NCI-H2196 (cell line): Measurements from ENCODE around the gene PLA2G2D.

Source experiments
- DNase-seq: peaks from one replicate; lab custom pipeline; 2025; ENCODE audit not compliant: unreplicated experiment; lab: John Stamatoyannopoulos, UW

The PLA2G2D gene

DNA sequence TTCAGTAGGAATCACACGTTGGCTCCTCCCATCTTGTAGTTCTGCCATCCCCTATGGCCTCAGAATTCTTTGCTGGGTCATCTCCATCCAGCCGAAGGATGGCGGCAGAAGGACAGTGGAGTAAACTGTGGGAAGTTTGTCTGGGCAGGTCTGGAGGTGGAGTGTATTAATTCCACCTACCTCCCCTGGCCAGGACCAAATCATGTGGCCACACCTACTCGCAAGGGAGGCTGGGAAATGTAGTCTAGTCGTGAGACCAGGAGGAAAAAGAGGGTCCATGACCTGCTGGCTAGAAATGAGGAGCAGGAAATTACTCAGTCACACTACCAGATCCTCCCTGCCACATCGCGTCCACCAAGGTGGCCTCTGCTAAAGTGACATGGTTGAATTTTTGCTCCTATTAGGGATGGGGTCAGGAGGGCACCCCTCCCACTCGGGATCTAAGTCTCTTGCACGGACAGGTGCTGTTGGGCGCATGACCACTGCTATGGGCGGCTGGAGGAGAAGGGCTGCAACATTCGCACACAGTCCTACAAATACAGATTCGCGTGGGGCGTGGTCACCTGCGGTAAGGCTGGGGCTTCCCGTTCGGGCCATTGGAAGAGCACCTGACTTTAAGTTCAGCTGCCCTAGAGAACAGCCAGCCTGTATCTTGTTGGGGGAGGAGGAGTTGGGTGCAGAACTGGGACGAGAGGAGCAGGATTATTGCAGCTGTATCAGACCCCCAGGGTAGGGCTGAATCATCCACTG lies 29.8 kb downstream of the PLA2G2D start:
- DNase-seq: no peak

DNA sequence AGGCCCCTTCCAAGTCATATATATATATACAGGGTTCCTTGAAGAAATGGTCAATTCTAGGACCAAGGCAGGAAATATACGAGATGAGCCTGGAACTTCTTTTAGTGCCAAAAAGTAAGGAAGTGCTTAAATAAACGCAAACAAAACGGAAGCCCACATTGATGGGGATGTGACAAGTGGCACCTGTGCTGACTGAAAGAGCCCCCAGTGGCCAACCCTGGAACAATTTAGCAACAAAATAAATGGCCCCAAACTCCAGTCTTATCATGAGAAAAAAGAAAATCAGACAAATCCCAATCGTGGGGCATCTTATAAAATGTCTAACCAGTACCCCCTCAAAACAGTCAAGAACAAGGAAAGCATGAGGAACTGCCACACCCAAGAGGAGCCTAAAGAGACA lies 31.7 kb downstream of the PLA2G2D start:
- no peak for DNase-seq

DNA sequence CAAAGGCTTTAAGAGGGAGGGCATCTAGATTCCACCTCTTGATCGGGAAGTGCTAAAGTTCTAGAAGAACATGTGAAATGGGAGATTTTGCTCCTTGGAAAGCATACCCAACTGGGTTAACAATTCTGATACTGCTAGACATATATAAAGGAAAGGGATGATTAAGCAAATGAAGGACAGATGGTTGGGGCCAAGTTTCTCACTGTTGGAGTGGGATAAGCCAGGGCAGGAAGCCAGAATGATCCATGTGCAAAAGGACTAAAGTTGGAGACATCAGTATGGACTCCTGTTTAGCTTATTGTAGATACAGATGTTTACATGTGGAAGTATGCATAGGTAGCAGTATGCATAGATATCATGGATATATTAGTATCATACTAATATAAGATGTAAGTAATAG lies 32.5 kb downstream of the PLA2G2D start:
- no peak for DNase-seq

DNA sequence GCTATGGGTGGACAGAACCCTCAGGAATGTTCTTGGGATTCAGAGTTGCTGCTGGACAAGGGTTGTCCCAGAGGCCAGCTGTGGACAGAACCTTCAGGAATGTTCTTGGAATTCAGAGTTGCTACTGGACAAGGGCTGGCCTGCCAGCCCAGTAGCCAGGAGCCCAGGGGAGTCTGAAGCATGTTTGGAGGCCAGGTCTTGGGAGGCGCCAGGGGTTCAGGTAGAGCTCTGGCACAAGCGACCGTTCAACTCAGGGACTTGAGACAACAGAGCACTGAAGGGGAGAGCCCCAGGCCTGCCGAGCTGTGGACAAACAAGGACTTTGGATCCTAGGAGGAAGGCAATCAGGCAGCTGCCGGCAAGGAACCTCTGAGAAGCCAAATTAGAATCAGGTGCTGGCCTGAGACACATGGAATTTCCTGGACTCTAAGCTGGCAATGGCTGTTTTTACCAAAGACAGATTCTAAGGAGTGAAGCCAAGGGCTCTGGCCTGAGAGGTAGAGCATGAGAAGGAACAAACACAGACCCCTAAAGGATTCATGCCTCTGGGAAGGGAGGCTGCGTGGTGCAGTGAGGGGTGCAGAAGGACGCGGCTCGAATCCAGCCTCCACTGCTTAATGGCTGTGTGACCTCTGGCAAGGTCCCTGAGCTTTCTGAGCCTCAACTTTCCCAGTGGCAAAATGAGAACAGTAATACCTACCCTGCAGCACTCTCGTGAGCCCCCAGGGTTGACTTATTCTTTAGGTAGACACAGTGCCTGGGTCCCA lies 36.0 kb downstream of the PLA2G2D start:
- no peak for DNase-seq

DNA sequence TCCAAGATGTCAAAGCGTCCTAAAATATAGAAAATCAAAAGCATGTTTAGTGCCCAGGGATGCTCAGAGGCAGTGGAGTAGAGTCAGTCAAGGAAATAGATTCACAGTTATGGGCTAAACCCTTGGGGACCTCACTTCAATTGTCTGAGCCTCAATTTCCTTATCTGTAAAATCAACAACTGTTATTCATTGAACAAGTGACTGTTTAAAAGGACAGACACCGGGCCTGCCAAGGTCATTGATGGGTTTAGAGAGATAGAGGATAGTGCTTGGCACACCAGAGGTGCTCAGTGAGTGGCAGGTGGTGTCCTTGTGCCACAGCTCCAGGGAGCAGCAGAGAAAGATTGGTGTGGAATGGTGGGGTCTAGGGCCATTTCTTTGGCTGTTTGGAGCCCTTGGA lies 36.6 kb downstream of the PLA2G2D start:
- DNase-seq: no peak

DNA sequence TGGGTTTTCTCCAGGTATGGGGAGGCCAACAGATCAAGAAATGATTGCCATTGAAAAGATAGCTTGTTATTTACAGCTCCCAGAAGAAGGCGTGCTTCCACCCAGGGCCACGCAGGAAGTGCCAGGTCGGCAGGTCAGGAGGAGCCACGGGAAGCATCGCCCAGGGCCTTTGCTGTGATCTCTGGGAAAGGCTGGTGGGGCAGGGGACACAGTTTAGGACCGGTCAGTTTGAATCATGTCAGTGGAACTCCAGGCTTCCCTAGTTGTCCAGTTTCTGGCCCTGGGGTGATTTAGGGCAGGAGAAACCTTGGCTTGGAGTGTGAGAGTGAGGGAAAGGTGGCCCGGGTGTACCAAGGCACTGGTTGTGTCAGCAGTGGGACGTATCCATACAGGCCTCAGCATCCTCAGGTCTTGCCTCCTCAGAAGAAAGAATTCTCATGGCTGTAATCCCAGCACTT lies 38.0 kb downstream of the PLA2G2D start:
- no peak for DNase-seq

DNA sequence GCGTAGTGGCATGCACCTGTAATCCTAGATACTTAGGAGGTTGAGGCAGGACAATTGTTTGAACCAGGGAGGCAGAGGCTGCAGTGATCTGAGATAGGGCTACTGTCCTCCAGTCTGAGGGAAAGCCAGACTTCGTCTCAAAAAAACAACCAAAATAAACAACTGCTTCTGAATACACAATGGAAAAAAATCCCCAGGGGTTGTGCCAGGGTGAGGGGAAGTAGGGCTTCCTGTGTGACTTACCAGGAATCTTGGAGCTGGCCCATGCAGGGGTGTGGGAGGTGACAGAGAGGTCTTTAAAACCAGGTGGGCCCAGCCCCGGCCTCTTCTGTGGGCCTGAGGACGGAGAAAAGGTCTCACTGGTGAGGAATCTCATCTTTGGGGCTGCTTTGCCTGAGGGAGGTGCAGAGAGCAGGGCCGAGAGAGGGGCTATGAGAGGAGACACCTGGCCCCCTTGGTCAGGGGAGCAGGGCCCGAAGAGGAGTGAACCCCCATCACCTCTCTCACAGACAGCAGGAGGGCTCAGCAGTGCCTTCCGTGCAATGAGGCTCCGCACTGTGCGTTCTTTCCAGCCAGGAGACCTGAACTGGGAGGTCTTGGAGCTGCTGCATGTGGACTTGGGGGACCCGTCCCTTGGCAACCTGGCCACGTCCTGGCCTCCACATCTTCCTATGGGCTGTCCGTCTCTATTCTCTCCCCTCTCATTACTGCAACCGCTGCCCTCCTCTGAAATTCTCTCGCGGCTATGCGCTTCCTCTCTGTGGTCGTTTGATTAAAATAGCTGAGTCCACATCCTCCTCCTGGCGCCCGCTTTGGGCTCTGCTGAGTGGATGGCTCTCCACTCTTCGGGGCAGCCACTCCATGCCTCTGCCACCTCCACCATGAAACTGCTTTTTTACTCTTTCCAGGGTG lies 38.6 kb downstream of the PLA2G2D start:
- no peak for DNase-seq

DNA sequence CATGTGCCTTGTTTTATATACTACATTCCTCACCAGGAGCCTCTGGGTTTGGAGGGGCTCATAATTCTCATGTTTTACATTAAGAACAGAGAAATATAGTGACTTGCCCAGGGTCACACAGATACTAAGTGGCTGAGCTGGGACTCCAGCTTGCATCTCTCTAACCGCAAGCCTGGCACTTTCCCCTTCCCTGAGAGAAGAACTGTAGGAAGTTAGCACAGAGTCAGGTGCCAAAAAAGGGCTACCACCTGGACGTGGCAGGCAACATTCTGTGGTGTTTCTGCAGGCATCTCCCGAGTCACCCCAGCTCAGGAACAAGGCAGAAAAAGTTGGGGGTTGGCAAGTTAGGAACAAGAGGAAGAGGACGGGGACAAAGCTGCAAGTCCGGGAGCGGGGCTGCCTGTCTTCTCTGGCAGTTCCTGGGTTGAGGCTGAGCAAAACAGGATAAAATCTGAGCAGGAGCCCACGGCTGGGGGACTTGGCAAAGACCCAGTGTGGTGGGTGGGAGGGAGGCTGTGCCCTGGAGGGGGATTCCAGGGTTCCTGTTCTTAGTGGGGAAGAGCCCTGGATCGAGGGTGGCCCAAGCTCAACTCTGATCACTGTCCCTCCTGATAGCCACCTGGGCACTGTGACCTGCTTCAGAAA lies 39.6 kb downstream of the PLA2G2D start:
- DNase-seq: no peak

DNA sequence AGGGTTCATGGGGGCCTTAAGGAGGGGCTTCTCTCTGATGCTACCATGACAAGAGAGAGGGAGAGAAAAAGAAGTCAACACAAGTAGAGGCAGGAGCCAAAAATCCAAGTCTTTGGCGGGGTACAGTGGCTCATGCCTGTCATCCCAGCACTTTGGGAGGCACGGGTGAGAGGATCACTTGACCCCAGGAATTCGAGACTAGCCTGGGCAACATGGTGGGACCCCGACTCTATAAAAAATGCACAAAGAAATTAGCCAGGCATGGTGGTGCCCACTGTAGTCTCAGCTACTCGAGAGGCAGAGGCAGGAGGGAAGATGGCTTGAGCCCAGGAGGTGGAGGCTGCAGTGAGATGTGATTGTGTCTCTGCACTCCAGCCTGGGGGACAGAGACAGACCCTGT lies 40.6 kb downstream of the PLA2G2D start:
- no peak for DNase-seq

DNA sequence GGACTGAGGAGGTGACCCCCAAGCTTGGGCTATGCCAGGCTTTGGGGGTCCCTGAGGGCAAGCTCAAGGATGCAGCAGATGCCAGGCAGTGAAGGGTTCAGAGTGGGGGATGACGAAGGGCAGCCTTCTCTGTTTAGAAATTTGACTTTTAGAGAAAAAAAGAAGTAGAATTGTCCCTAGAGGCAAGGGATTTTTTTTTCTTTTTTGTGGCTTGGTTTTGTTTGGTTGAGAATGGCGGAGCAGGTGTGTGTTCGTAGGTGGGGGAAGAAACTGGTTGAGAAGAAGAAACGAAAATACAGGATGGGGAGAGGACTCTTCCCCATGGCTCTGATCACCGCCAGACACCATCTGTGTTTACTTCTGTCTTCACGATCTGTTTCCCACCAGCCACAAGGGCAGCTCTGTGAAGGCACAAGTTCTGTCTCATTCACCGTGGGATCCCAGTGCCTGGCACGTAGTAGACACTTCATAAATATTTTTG lies 41.1 kb downstream of the PLA2G2D start:
- no peak for DNase-seq

DNA sequence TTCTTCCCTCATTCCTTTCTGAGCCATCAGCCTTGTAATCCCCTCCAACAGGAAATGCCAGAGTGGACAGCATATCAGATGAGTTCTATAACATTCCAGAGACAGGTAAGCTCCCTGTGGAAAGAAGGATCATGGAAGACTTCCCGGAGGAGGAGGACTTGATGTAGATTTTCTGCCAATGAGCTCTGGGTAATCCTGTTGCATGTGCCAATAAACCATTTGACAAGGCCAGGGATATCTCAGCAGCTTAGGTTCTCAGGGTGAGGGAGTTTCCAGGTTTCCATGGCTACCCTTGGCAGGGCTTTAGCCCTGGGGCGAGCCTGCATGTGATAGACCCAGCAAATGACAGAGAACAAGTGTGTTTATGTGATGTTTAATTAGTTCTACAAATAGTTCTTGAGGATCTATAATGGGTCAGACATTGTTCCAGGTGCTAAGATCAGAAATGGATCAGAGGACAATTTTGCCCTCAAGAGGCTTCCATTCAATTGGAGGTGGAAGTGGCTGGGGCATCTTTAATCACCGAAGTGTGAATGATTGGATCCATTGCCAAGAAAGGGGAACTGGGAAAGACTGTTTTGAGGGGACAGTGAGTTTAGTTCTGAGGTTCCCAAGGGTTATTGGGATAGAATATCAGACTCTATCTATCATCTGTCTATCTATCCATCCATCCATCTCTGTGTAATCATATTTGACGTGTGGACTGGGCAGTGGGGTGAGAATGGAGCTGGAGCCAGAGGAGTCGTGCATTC lies 42.5 kb downstream of the PLA2G2D start:
- no peak for DNase-seq

DNA sequence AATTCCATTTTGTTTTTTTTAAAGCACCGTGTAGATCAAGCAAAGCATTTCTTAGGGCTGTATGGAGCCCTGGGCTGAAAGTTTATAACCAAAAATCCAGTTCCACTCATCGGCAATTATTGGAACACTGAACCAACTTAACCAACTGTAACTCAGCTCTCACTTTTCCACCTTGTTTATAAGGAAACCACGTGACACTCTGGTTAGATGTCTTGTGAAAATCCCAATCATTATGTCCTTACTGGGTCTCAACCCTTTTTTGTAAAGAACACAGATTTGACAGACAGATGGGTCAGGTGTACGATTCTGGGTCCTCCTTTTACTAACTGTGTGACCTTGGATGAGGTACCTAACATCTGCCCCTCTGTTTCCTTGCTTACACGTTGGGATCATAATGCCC lies 43.1 kb downstream of the PLA2G2D start:
- no peak for DNase-seq

DNA sequence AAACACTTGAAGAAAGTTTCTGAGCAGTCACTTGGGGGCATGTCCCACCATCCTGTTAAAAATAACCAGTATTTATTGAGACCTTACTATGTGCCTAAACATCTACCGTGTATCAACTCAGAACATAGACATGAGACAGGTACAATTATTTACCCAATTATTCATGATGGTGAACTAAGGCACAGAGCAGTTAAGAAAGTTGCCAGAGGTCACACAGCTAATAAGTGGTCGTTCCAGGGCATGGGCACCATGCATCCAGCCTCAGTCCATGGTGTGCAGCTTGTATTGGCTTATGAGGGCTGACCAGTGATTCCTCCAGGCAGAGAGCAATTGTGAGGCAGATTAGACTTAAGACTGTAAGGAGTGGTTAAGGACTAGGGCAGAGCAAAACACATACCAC lies 44.0 kb downstream of the PLA2G2D start:
- DNase-seq: no peak

DNA sequence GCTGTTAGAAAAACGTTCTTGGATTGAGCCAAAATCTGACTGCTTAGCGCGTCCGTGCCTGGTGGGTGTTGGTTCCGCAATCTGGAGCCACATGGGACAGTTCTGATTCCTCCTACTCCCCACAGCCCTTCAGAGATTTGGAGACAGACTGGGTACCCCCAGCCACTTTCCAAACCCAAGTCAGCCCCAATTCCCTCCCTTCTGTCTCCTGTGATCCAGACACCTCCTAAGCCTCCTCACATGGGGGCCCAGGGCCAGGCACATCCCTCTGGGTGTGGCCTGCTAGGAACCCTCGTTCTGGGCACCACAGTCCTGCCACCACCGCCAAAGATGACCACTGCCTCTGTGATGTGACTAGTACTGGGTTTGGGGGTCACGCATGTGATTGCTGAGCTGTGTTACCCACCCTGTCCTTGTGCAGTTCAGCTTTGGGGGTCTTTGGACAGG lies 44.6 kb downstream of the PLA2G2D start:
- no peak for DNase-seq

DNA sequence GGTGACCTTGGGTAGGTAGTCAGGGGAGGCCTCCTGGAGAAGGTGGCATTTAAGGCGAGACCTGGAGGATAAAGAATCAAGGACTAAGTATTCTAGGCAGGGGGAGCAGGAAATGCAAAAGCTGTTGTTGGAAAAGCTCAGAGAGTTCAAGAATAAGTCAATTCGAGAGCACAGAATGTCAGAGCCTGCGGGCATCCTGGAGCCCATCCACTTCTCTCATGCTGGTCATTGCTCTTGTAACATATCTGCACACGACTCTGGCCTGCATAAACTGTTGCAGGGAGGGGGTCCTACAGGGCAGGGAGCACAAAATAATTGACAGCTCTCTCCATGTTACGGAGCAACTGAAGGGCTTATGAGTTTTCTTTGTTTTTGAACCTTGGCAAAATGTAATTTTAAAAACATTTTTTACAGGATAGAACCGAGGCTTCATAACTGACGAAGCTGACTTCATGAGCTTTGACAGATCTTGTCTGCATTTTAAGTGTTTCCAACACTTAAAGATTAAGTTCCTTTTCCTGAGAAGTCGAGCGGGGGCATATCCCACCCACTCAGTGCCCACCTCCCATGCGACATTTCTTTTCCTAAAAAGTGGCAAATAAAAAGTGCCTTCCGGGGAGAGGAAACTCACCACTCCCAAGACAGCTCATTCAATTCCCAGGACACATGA lies 45.1 kb downstream of the PLA2G2D start:
- DNase-seq: no peak

DNA sequence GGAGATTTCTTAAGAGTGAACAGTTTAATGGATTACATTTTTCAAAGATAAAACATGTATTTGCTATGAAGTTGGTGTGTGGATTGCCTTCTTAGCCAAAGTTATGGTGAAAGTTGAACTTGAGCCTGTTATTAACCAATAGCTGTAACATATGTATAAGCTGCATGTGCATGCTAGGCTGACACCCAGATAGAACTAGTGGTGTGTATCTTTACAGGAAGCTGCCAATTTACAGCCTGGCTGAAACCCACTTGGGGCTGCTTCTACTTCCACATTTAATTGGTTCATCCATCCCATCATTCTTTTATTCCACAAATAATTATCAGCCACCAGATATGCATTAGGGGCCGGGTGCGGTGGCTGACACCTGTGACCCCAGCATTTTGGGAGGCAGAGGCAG lies 46.1 kb downstream of the PLA2G2D start:
- DNase-seq: no peak

DNA sequence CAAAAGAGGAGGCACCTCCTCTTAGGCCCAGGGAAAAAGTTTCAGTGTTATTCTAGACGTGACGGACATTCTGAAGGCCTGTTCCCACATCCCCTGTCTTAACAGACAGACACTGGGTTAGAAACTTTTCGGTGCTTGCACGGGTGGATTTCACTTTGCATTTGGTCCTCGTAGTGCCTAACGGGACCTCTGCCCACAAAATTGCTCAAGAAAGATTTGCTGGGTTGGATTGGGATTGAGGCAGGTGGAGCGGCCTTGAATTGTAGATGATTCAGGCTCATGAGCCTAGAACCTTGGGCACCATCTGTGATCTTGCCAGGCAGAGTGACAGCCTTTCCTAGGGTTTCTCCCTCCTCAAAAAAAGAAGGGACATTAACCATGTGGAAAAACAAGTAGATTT lies 46.6 kb downstream of the PLA2G2D start:
- no peak for DNase-seq

DNA sequence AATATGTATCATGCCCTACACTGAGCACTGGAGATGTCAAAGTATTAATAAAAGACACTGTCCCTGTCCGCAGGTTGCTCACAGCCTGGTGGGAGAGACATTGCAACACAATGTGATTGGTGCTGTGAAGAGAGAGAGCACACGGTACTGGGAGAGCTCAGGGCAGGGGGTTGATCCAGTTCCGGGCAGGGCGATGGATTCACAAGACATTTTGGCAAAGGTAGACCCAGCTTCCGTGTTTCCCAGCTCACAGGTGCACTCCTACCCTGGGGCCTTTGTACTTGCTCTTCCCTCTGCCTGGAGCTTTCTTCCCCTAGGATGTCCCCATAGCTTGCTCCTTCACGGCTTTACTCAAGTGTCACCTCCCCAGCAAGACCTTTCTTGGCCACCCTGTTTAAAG lies 47.9 kb downstream of the PLA2G2D start:
- no peak for DNase-seq

DNA sequence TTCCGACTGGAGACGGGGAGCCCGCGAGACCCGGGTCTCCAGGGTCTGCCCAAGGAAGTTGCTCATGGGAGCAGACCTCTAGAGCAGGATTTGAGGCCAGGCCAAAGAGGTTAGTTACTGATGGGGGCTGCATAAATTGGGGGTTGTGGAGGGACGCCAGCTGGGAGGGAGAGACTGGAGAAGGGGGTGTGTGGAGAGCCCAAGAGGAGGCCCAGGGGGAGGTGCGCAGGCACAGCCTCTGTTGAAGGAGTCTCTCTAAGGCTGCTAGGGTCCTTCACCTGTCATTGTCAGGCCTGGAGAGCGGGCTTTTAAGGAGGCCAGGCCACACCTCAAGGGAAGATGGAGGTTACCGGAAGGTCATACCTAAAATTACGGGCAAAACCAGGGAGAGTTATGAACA lies 49.0 kb downstream of the PLA2G2D start:
- DNase-seq: no peak

DNA sequence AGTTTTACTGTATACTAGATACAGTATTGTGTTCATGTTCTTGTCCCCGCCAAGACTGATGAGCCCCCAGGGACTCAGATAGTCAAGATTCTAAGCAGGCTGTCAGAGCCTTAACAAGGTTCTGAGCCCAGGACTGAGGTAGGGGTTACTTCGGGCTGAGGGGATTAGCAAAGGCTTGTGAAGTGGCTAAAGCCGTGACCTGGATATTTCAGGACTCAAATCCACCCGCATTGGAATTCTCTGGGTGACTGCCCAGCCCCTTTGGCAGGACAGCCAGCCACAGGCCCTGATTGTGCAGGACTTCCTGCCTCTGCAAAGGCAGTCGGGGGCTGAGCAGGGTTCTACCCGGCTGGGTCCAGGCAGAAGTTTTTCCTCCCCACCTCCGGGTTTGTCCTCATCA lies 49.5 kb downstream of the PLA2G2D start, which contains the start of gene PLA2G5:
PLA2G5 (plus strand) TSS at position 321 of the 400 bp plus-strand sequence. CDS start 14,637 bp downstream, outside the sequence.
- DNase-seq: no peak
